GM19023 (cell line): ENCODE results near the gene CHRNE.

Experiments
- ATAC-seq: cut with Tn5 transposase; IDR thresholded peaks from one replicate; pipeline ENCODE4 v1.9.1; 2021; ENCODE audit warnings: mild to moderate bottlenecking, moderate library complexity; ENCODE audit not compliant: unreplicated experiment

The CHRNE gene

GRCh38 chr17:4903051-4903818 is at the start of gene CHRNE:
CHRNE (minus strand) TSS chr17:4903098; CDS start chr17:4903063, 35 bp downstream.
- ATAC-seq, result no peak

GRCh38 chr17:4951486-4951885 is 48.6 kb upstream of the CHRNE start:
- ATAC-seq, result no peak

- no peak for ATAC-seq
These were observed 47.9 kb upstream of the CHRNE start, which contains the start of gene ENO3 for GRCh38 chr17:4950746-4951204. ENO3 (plus strand) TSS chr17:4951119; CDS start chr17:4951830, 711 bp downstream.

- ATAC-seq, result peak; percentile 2
These were observed 47.3 kb upstream of the CHRNE start for GRCh38 chr17:4950075-4950745.

- peak; percentile 36 for ATAC-seq
These were observed 46.6 kb upstream of the CHRNE start for GRCh38 chr17:4949321-4950074.

- peak; percentile 33 for ATAC-seq
These were observed 46.0 kb upstream of the CHRNE start for GRCh38 chr17:4948931-4949320.

GRCh38 chr17:4948166-4948930 is 45.5 kb upstream of the CHRNE start, which contains the start of gene PFN1:
PFN1 (minus strand) TSS chr17:4948530; CDS start chr17:4948394, 136 bp downstream.
- no peak for ATAC-seq

GRCh38 chr17:4947411-4948165 is 44.7 kb upstream of the CHRNE start:
- no peak for ATAC-seq

GRCh38 chr17:4947010-4947410 is 44.1 kb upstream of the CHRNE start:
- ATAC-seq, result no peak

GRCh38 chr17:4946312-4946976 is 43.5 kb upstream of the CHRNE start:
- ATAC-seq, result no peak

- ATAC-seq, result no peak
These were observed 43.0 kb upstream of the CHRNE start for GRCh38 chr17:4945944-4946280.

- no peak for ATAC-seq
These were observed 42.5 kb upstream of the CHRNE start for GRCh38 chr17:4945176-4945943.

- no peak for ATAC-seq
These were observed 41.8 kb upstream of the CHRNE start for GRCh38 chr17:4944554-4945175.

GRCh38 chr17:4944163-4944553 is 41.3 kb upstream of the CHRNE start:
- no peak for ATAC-seq

GRCh38 chr17:4942760-4943508 is 40.0 kb upstream of the CHRNE start:
- ATAC-seq, result no peak

- ATAC-seq, result no peak
These were observed 38.4 kb upstream of the CHRNE start for GRCh38 chr17:4941319-4941610.

- ATAC-seq, result no peak
These were observed 37.8 kb upstream of the CHRNE start for GRCh38 chr17:4940555-4941318.
